GM18951 (cell line): ENCODE results near the gene PDE1C.

Source experiments
- POLR2A ChIP-seq: IDR thresholded peaks from 4 replicates; pipeline ENCODE4 v1.6.1; 2011; ENCODE audit warnings: mild to moderate bottlenecking; ENCODE audit not compliant: insufficient read length, insufficient read depth; ENCODE audit errors: extremely low read depth
- in situ Hi-C: fragments of 300-500 bp; cut with MboI; formaldehyde crosslinking; loops from one replicate; pipeline ENCODE4 v1.12.0; 2022; ENCODE audit warnings: low sequenced_read_pairs, mixed read lengths, inconsistent platforms; ENCODE audit not compliant: unreplicated experiment

The PDE1C gene

DNA sequence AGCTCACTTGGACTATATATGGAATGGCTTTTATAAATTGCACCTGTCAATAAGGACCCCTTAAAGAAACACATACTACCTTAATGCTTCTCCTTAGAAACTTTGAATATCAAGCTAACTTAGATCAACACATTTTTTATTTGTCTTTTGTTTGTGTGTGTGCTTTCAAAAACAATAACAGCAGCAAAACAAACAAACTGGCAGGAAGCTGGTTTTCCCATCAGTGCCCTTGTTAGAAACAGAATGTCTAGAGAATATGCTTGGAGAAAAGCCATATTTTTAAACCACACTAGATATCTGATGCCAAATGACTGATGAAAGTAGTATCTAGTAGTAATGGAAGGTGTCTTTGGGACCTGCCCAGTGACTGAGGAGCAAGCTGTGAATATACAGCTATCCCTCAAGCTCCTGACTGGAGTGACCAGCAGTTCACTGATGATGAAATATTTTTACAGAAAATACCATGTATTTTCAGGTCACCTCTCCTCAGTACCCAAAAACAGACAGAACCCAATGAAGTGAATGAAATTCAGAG is 1.0 kb downstream of the PDE1C start:
- in situ Hi-C loops, result no loop called here
- TF ChIP-seq POLR2A, result no peak

- in situ Hi-C loops, result no loop called here
- TF ChIP-seq POLR2A, result no peak
Observed at GRCh38 chr7:32068411-32069101, 1.7 kb downstream of the PDE1C start.

GRCh38 chr7:32066441-32066840 is 3.8 kb downstream of the PDE1C start:
- TF ChIP-seq POLR2A, result no peak
- in situ Hi-C loops, result no loop called here

DNA sequence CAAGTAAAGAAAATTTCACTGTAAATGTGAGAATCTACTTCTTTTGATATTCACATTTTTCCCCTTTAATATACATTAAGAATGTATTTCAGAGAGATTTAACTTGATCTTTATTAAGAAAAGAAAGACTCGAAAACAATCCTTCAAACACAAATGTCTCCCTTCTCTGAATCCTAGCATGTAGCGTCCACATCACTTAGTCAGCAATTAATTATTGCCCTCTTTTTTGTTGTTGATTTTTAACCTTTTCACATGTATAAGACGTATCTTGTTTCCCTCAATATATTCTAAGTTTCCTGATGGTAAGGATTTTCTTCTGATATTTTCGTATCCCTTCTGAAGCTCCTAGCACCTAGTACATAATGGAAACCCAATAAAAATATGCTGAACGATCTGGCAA is 6.6 kb downstream of the PDE1C start:
- in situ Hi-C loops, result no loop called here
- TF ChIP-seq POLR2A, result no peak

DNA sequence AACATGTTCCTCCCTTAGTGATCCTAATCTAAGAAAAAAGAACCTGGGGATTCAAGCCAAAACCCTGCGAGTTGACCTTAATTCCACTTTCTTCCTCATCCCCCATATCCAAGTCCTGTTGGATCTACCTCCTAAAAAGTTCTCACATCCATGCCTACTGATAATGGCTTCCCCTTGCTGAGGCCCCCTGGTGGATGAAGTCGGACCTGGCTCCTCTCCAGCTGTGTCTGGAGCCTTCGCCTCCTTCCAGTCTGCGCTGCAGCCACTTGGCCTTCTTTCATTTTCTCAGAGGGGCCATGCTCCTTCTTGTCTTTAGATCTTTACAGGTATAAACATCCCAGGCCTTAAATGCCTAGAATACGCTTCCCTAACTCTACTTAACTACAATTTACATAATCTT is 8.1 kb downstream of the PDE1C start:
- TF ChIP-seq POLR2A, result no peak
- in situ Hi-C loops, result no loop called here

DNA sequence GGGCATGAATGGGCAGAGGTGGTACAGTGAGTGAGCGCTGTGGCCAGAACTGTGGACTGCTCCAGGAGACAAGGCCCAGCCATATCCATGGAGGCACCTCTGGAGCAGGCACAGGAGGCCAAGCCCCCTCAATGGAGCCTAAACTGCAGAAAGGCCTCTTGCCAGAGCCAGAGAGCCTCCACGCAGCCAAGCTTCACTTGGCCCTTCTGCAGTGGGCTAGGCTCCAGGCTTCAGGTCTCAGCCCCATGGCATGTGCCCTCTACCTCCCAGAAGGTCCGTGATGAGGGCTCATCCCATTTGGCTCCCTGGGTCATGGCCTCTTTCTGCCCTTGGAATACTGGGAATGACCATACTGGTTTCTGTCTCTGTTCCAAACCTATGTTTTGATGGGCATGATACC is 8.9 kb downstream of the PDE1C start:
- TF ChIP-seq POLR2A, result no peak
- in situ Hi-C loops, result no loop called here

- no peak for TF ChIP-seq POLR2A
- in situ Hi-C loops, result loop anchor here (10.0 kb wide), 1 partner anchor 315 kb away; no protein-coding TSS in a partner anchor
Observed at GRCh38 chr7:32059289-32060011, 10.8 kb downstream of the PDE1C start.

DNA sequence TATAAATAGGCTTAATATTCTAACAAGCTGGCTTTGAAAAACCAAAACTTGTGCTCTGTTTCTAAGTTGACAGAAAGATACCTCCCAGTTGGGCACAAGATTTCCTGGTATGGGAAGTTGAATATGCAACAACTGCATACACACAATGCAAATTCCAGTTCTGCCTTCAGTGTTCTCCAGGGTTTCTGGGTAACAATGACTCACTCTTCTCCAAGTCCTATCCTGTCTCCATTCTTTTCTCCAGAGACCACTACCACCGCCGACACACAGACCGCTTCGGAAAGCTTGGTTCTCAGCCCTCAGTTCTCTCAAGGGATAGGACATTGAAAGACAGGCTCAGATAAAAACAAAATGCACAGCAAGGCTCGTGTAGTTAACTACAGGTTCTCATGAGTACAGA is 12.2 kb downstream of the PDE1C start:
- TF ChIP-seq POLR2A, result no peak
- in situ Hi-C loops, result loop anchor here (10.0 kb wide), 1 partner anchor 313 kb away; no protein-coding TSS in a partner anchor

GRCh38 chr7:32056767-32057166 is 13.4 kb downstream of the PDE1C start:
- in situ Hi-C loops, result loop anchor here (10.0 kb wide), 1 partner anchor 312 kb away; no protein-coding TSS in a partner anchor
- no peak for TF ChIP-seq POLR2A

DNA sequence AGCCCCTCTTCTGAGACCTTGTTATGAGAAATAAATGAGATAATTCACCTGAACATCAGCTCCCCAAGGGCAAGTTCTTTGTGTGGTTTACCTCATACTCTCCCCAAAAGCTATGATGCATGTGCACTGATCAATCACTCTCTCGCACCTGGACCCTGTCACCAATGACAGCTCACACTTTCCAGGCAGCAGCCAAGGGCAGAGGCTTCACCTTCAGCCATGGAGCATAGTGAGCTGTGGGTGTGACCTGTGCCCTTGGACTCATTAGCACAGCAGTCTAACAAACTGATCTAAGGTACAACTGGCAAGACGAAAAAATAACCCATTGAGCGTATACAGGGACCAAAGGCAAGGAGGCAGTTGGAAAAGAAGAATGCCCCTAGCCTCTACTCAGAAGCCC is 17.0 kb downstream of the PDE1C start:
- no peak for TF ChIP-seq POLR2A
- in situ Hi-C loops, result loop anchor here (10.0 kb wide), 1 partner anchor 308 kb away; no protein-coding TSS in a partner anchor

DNA sequence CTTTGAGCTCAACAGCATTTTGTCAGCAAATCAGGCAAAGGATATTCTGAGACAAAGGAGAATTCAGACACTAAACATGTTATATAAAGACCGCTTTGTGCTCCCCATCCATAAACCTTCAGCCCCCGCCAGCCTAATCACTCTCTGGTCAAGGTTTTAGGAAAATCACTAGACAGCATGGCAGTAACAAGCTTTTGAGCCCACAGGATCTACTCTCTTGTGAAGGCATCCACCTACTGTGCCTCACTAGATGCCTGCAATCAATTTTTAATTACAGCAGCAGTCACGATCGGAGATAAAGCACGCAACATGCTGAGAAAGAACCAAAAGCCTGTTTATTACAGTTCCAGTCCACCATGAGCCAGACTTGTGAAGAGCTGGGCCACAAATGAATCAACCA is 19.1 kb downstream of the PDE1C start:
- TF ChIP-seq POLR2A, result no peak
- in situ Hi-C loops, result loop anchor here (10.0 kb wide), 1 partner anchor 306 kb away; no protein-coding TSS in a partner anchor

GRCh38 chr7:32049599-32049998 is 20.6 kb downstream of the PDE1C start:
- TF ChIP-seq POLR2A, result no peak
- in situ Hi-C loops, result no loop called here

DNA sequence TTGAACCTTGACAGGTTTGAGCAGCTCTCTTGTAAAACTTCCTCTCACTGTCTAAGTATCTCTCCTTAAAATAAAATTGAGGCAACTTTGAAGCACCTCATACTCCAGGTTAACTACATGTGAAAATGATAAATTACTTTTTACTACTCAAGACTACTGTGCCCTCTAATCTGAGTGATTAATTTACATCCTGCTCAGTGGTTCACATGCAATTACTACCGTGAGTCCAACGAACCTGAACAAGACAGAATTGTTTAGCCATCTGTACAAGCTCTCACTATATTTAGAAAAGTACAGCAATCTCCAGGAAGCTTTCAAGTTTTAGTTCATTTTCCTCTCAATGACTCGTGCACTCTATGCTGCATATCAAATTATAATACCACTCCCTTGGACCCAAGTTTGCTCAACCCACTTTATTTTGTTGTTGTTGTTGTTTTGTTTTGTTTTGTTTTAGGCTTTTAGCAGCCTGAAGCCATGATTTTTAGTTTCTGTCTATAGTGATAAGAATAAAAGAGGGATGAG is 21.2 kb downstream of the PDE1C start:
- in situ Hi-C loops, result no loop called here

More for the DNA sequence above, 21.2 kb downstream of the PDE1C start:
- TF ChIP-seq POLR2A, result no peak
